GM12891 (cell line): ENCODE results near the gene PP2D1.
"Not testable (repeated sequence)": the region's sequence is repeated elsewhere in the genome, so short reads cannot be mapped to it uniquely, and the experiment has no call there.

Experiments used
- DNase-seq: peaks from one replicate; pipeline ENCODE4 v3.0.0; 2011; ENCODE audit warnings: low spot score; ENCODE audit not compliant: insufficient read length
- FAIRE-seq: peaks from 2 replicates; lab custom pipeline; 2011; peaks lifted over from hg19 to GRCh38; lab: Jason Lieb, UNC
- PAX5 ChIP-seq: IDR thresholded peaks from 2 replicates; pipeline ENCODE4 v1.6.1; 2011; ENCODE audit warnings: low read length, moderate library complexity, mild to moderate bottlenecking; ENCODE audit not compliant: insufficient read depth, severe bottlenecking
- POLR2A ChIP-seq: IDR thresholded peaks from 2 replicates; pipeline ENCODE4 v1.6.1; 2011; ENCODE audit warnings: low read depth, low read length, control low read depth
- POLR2AphosphoS5 ChIP-seq: IDR thresholded peaks from 2 replicates; pipeline ENCODE4 v1.6.1; 2011; ENCODE audit warnings: low read depth, low read length, control low read depth
- POU2F2 ChIP-seq: IDR thresholded peaks from 2 replicates; pipeline ENCODE4 v1.6.1; 2011; ENCODE audit warnings: low read depth, mild to moderate bottlenecking, control low read depth, low read length, moderate library complexity
- SPI1 ChIP-seq: IDR thresholded peaks from 2 replicates; pipeline ENCODE4 v1.6.1; 2011; ENCODE audit warnings: low read depth, low read length, control low read depth
- TAF1 ChIP-seq: IDR thresholded peaks from 2 replicates; pipeline ENCODE4 v1.6.1; 2011; ENCODE audit warnings: low read depth, low read length, control low read depth

Gene PP2D1

GRCh38 chr3:20023623-20024405, 11.8 kb upstream of the PP2D1 start:
- FAIRE-seq (no peak), DNase-seq (no peak)
- TF ChIP-seq TAF1: no peak
- TF ChIP-seq POU2F2: no peak
- no peak for TF ChIP-seq SPI1
- TF ChIP-seq POLR2AphosphoS5: no peak
- TF ChIP-seq PAX5: no peak
- TF ChIP-seq POLR2A: no peak

GRCh38 chr3:20022954-20023622, 11.0 kb upstream of the PP2D1 start:
- DNase-seq (no peak), FAIRE-seq (no peak)
- TF ChIP-seq SPI1 (no peak), POU2F2 (no peak), TAF1 (no peak), POLR2AphosphoS5 (no peak), PAX5 (no peak), POLR2A (no peak)

- FAIRE-seq, DNase-seq: not testable (repeated sequence)
These were observed 4.0 kb upstream of the PP2D1 start for GRCh38 chr3:20016076-20016475.

- no peak for TF ChIP-seq POLR2A
- no peak for TF ChIP-seq TAF1
- TF ChIP-seq POU2F2: no peak
- no peak for TF ChIP-seq PAX5
- no peak for TF ChIP-seq POLR2AphosphoS5
- TF ChIP-seq SPI1: no peak
- DNase-seq (no peak), FAIRE-seq (no peak)
These were observed 3.5 kb upstream of the PP2D1 start for GRCh38 chr3:20015525-20015924.

- FAIRE-seq (no peak), DNase-seq (no peak)
- no peak for TF ChIP-seq TAF1
- TF ChIP-seq POLR2A: no peak
- TF ChIP-seq POLR2AphosphoS5: no peak
- no peak for TF ChIP-seq PAX5
- TF ChIP-seq POU2F2: no peak
- no peak for TF ChIP-seq SPI1
These were observed 1.3 kb upstream of the PP2D1 start for GRCh38 chr3:20013396-20013795.

- no peak for FAIRE-seq
- TF ChIP-seq POU2F2 (no peak), PAX5 (no peak), SPI1 (no peak), POLR2AphosphoS5 (no peak), TAF1 (no peak), POLR2A (no peak)
These were observed 3.4 kb downstream of the PP2D1 start for GRCh38 chr3:20008646-20009045.

GRCh38 chr3:20007960-20008359, 4.1 kb downstream of the PP2D1 start:
- DNase-seq: no peak
- no peak for FAIRE-seq
- TF ChIP-seq POLR2A (no peak), SPI1 (no peak), TAF1 (no peak), POU2F2 (no peak), POLR2AphosphoS5 (no peak), PAX5 (no peak)

More at GRCh38 chr3:20008646-20009045, 3.4 kb downstream of the PP2D1 start:
- DNase-seq: no peak

GRCh38 chr3:20001932-20002331, 10.1 kb downstream of the PP2D1 start:
- no peak for DNase-seq
- FAIRE-seq: no peak
- TF ChIP-seq PAX5: no peak
- TF ChIP-seq POLR2AphosphoS5: no peak

- TF ChIP-seq PAX5 (no peak), POU2F2 (no peak)
- no peak for DNase-seq
- FAIRE-seq: no peak
These were observed 14.6 kb downstream of the PP2D1 start for GRCh38 chr3:19997502-19997901.

GRCh38 chr3:19994796-19995195, 17.3 kb downstream of the PP2D1 start:
- FAIRE-seq (no peak), DNase-seq (no peak)
- TF ChIP-seq POU2F2 (no peak), SPI1 (no peak), POLR2A (no peak), POLR2AphosphoS5 (no peak), TAF1 (no peak), PAX5 (no peak)

GRCh38 chr3:19988904-19989303, 23.2 kb downstream of the PP2D1 start:
- not testable (repeated sequence) for DNase-seq, FAIRE-seq
